T1000 (cell line): ENCODE results near the gene C4A.
"Not testable (repeated sequence)": the region's sequence is repeated elsewhere in the genome, so short reads cannot be mapped to it uniquely, and the experiment has no call there.

Experiments
- DNase-seq: peaks from one replicate; lab custom pipeline; 2025; ENCODE audit warnings: mixed read lengths; lab: John Stamatoyannopoulos, UW

Gene C4A

DNA sequence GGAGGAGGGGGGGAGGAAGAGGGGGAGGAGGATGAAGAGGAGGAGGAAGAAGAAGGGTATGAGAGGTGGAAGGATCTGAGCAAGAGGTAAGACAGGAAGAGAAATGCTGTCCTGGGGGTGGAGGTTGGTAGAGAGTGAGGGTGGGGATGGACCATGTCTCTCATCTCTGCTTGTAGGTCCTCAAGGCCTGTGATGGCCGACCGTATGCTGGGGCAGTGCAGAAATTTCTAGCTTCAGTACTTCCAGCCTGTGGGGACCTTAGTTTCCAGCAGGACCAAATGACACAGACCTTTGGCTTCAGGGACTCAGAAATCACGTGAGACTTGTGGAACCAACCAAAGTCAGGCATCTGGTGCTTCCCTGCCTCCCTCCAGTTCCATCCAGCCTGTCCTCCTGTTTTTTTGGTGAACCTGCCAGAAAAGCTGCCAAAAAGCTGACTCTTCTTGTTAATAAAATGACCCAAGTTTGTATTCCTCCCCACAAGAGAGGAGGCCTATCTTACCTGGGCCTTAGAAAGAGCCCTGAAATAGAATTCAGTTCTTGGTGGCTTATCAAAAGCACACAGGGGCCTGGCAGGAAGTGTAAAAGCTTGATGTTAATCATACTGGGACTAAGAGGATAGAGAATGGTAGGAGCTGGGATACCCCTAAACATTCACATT is 2.5 kb upstream of the C4A start:
- no peak for DNase-seq

- not testable (repeated sequence) for DNase-seq
Measured at GRCh38 chr6:31980195-31980876, 1.5 kb upstream of the C4A start.

DNA sequence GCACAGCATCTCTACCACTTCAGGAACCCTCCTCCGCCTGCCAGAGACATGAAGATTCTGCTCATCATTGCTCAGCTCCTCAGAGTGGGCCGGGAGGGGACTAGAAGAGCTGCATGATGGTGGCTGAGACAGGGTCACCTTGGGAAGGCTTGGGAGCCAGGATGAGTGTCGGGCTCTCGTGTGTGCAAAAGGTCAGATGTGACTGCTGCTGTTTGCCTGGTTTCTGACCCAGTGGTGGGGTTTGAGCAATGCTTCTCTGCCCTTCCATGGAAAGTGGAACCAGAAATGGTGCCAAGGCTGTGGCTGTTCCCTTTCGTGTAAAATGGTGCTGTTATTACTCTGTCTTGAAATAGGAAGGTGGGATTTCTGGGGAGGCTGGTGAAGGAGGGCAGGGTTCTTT is 859 bp upstream of the C4A start:
- not testable (repeated sequence) for DNase-seq

- not testable (repeated sequence) for DNase-seq
Measured at GRCh38 chr6:31989363-31989762, 7.5 kb downstream of the C4A start.

- not testable (repeated sequence) for DNase-seq
Measured at GRCh38 chr6:31994421-31994820, 12.6 kb downstream of the C4A start.

GRCh38 chr6:31996385-31996784 is 14.5 kb downstream of the C4A start:
- not testable (repeated sequence) for DNase-seq

DNA sequence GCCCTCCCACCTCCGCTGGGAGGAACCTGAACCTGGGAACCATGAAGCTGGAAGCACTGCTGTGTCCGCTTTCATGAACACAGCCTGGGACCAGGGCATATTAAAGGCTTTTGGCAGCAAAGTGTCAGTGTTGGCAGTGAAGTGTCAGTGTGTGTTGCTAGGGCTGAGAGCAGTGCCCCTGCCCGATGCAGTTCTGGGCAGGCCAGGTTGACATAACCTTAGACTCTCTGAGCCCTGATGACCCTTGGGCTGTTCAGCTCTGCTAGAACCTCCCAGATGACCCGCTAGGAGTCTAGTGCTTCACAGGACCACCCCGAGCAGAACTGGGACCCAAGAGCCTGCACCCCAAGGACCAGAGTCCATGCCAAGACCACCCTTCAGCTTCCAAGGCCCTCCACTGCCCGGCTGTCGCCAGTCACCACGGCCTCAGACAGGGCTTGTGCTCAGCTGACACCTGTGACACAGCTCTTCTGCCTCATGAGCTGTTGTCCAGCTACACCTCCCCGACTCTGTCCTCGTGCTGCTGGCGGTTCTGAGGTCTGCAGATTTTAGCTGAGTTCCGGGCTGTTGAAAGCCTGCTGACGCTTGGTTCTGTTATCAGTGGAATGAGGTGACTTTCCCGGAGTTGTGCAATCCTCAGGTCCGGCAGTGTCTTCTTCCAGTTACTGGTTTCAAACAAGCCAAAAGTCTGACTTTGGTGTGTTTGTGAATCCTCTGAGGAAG is 20.9 kb downstream of the C4A start:
- DNase-seq, result not testable (repeated sequence)

- not testable (repeated sequence) for DNase-seq
Measured at GRCh38 chr6:32003301-32003700, 21.4 kb downstream of the C4A start.

DNA sequence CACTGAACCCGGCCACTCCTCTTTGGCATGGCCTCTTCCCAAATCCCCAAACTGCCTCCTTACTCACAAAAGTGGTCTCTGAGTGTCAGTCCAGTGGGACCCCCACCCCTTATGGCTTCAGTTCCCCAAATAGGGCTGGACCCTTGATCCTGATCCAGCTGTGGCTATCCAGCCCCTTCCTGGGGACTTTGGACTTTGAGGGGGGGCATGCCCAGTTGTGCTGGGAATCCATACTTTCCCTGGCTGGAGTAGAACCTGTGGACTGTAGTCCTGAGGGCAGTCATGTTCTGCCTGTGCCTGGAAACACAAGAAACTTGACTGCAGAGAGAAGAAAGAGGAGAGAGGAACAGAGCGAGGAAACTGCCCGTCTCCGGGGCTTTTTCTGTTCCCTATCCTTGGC is 22.5 kb downstream of the C4A start:
- DNase-seq, result not testable (repeated sequence)

- not testable (repeated sequence) for DNase-seq
Measured at GRCh38 chr6:32004864-32005537, 23.1 kb downstream of the C4A start.

GRCh38 chr6:32005538-32005880 is 23.7 kb downstream of the C4A start:
- not testable (repeated sequence) for DNase-seq

DNA sequence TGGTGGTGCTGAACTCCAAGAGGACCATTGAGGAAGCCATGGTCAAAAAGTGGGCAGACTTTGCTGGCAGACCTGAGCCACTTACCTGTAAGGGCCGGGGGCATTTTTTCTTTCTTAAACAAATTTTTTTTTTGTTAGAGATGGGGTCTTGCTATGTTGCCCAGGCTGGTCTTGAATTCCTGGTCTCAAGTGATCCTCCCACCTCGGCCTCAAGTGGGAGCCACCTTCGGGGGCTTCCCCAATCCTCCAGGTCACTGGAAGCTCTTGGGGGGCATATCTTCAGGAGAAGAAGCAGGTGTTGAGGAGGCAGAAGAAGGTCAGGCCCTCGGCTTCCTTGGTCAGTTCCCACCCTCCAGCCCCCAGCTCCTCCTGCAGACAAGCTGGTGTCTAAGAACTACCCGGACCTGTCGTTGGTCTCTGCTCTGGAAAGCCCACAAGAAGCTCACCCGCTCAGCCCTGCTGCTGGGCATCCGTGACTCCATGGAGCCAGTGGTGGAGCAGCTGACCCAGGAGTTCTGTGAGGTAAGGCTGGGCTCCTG is 24.2 kb downstream of the C4A start:
- DNase-seq, result not testable (repeated sequence)

DNA sequence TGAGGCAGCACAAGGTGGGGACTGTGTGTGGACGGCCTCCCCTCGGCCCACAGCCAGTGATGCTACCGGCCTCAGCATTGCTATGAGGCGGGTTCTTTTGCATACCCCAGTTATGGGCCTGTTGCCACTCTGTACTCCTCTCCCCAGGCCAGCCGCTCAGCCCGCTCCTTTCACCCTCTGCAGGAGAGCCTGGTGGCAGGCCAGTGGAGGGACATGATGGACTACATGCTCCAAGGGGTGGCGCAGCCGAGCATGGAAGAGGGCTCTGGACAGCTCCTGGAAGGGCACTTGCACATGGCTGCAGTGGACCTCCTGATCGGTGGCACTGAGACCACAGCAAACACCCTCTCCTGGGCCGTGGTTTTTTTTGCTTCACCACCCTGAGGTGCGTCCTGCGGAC is 25.2 kb downstream of the C4A start:
- DNase-seq, result not testable (repeated sequence)

- not testable (repeated sequence) for DNase-seq
Measured at GRCh38 chr6:32008037-32008436, 26.2 kb downstream of the C4A start.

- DNase-seq, result not testable (repeated sequence)
Measured at GRCh38 chr6:32008616-32009015, 26.8 kb downstream of the C4A start.

DNA sequence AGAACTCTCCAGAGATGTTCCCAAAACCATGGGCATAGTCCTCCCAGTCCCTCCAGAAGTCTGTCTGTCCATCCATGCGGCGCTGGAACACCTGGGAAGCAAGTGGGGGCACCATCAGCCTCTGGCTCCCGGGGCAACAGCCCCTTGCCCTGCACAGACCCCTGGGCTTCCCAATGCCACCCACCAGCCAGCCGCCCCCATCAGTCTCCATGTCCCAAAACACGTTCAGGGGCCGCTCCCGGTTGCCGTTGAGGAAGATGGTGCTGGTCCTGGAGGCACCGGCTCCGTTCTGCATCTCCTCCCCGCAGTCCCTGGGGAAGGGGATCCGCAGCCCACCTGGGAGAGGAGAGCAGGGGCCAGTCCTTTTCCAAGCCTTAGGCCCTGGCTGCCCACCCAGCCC is 27.7 kb downstream of the C4A start:
- DNase-seq, result not testable (repeated sequence)

- not testable (repeated sequence) for DNase-seq
Measured at GRCh38 chr6:32010856-32011530, 29.1 kb downstream of the C4A start.

GRCh38 chr6:32012941-32013617 is 31.2 kb downstream of the C4A start:
- not testable (repeated sequence) for DNase-seq

DNA sequence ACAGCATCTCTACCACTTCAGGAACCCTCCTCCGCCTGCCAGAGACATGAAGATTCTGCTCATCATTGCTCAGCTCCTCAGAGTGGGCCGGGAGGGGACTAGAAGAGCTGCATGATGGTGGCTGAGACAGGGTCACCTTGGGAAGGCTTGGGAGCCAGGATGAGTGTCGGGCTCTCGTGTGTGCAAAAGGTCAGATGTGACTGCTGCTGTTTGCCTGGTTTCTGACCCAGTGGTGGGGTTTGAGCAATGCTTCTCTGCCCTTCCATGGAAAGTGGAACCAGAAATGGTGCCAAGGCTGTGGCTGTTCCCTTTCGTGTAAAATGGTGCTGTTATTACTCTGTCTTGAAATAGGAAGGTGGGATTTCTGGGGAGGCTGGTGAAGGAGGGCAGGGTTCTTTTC is 31.9 kb downstream of the C4A start:
- not testable (repeated sequence) for DNase-seq

DNA sequence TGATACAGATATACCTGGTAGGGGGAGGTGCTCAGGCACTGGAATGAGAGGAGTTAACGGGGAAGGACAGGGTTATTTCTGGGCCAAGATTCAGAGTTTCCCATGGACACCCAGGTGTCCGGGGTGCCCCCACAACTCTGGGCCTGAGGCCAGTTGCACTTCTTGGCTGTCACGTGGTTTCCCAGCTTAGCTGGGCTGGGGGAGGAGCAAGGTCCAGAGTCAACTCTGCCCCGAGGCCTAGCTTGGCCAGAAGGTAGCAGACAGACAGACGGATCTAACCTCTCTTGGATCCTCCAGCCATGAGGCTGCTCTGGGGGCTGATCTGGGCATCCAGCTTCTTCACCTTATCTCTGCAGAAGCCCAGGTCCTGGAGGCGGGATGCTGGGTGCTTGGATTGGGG is 32.7 kb downstream of the C4A start, which contains the start of gene C4B:
Gene C4B, plus strand, starts transcription at position 249 of the 400 bp plus-strand sequence. Its CDS starts 51 bp downstream, at position 300.
- DNase-seq, result not testable (repeated sequence)

DNA sequence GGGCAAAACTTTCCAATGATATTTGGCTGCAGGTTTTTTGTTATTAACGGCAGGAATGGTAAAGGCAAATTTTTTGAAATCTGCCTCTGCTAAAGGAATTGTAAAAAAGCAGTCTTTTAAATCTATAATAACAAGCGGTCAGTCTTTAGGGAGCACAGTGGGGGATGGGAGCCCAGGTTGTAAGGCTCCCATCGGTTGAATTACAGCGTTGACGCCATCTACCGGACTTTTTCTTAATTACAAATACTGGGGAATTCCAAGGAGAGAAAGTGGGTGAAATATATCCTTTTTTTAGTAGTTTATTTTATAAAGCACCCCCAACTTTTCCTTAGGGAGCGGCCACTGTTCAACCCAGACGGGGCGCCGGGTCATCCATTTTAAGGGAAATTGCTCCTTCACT is 40.2 kb downstream of the C4A start:
- DNase-seq, result not testable (repeated sequence)
